Measurements from ENCODE around the gene S1PR2.
"Not testable (repeated sequence)": the region's sequence is repeated elsewhere in the genome, so short reads cannot be mapped to it uniquely, and the experiment has no call there.

S1PR2 gene

GRCh38 chr19:10243606-10244005 is 12.5 kb upstream of the S1PR2 start:
- no peaks in the 10 kb centered on the region for H3K36me3 ChIP-seq (ENCODE audit: insufficient read depth, low read length)
- H3K4me3 ChIP-seq (ENCODE audit: low read length), result no peak overlapping the region
- H2AFZ ChIP-seq (ENCODE audit: low read depth, low read length), result no peak overlapping the region
- no peaks in the 10 kb centered on the region for H3K27me3 ChIP-seq (ENCODE audit: insufficient read depth, low read length)
- H3K9me3 ChIP-seq (ENCODE audit: low read length), result no peaks in the 10 kb centered on the region
- H3K4me1 ChIP-seq (ENCODE audit: insufficient read depth, low read length), result no peaks in the 10 kb centered on the region

GRCh38 chr19:10241826-10242449 is 10.8 kb upstream of the S1PR2 start:
- H3K9me3 ChIP-seq (ENCODE audit: low read length); H3K4me3 ChIP-seq (ENCODE audit: low read length); H3K27me3 ChIP-seq (ENCODE audit: insufficient read depth, low read length); H2AFZ ChIP-seq (ENCODE audit: low read depth, low read length); H3K36me3 ChIP-seq (ENCODE audit: insufficient read depth, low read length); H3K4me1 ChIP-seq (ENCODE audit: insufficient read depth, low read length): not testable (repeated sequence)

GRCh38 chr19:10238172-10238783 is 7.1 kb upstream of the S1PR2 start:
- H3K9me3 ChIP-seq (ENCODE audit: low read length), result no peaks in the 10 kb centered on the region
- H3K36me3 ChIP-seq (ENCODE audit: insufficient read depth, low read length), result no peaks in the 10 kb centered on the region
- H2AFZ ChIP-seq (ENCODE audit: low read depth, low read length), result no peak overlapping the region
- no peaks in the 10 kb centered on the region for H3K27me3 ChIP-seq (ENCODE audit: insufficient read depth, low read length)
- H3K4me1 ChIP-seq (ENCODE audit: insufficient read depth, low read length), result no peaks in the 10 kb centered on the region
- H3K4me3 ChIP-seq (ENCODE audit: low read length), result no peak overlapping the region

- Histone ChIP-seq H3K9me3 (ENCODE audit: low read length) (no peaks in the 10 kb centered on the region), H3K4me3 (ENCODE audit: low read length) (no peak overlapping the region), H2AFZ (ENCODE audit: low read depth, low read length) (no peak overlapping the region), H3K36me3 (ENCODE audit: insufficient read depth, low read length) (no peaks in the 10 kb centered on the region), H3K27me3 (ENCODE audit: insufficient read depth, low read length) (no peaks in the 10 kb centered on the region), H3K4me1 (ENCODE audit: insufficient read depth, low read length) (no peaks in the 10 kb centered on the region)
Measured at GRCh38 chr19:10237702-10238101, 6.6 kb upstream of the S1PR2 start.

GRCh38 chr19:10235409-10235808 is 4.3 kb upstream of the S1PR2 start:
- not testable (repeated sequence) for H3K4me3 ChIP-seq (ENCODE audit: low read length); H3K36me3 ChIP-seq (ENCODE audit: insufficient read depth, low read length); H3K27me3 ChIP-seq (ENCODE audit: insufficient read depth, low read length); H2AFZ ChIP-seq (ENCODE audit: low read depth, low read length); H3K9me3 ChIP-seq (ENCODE audit: low read length); H3K4me1 ChIP-seq (ENCODE audit: insufficient read depth, low read length)

GRCh38 chr19:10235003-10235402 is 3.9 kb upstream of the S1PR2 start:
- H3K4me3 ChIP-seq (ENCODE audit: low read length), result no peak overlapping the region
- H3K4me1 ChIP-seq (ENCODE audit: insufficient read depth, low read length), result no peaks in the 10 kb centered on the region
- no peaks in the 10 kb centered on the region for H3K9me3 ChIP-seq (ENCODE audit: low read length)
- no peaks in the 10 kb centered on the region for H3K36me3 ChIP-seq (ENCODE audit: insufficient read depth, low read length)
- no peak overlapping the region for H2AFZ ChIP-seq (ENCODE audit: low read depth, low read length)
- H3K27me3 ChIP-seq (ENCODE audit: insufficient read depth, low read length), result no peaks in the 10 kb centered on the region

GRCh38 chr19:10233946-10234345 is 2.8 kb upstream of the S1PR2 start:
- Histone ChIP-seq H3K9me3 (ENCODE audit: low read length) (no peaks in the 10 kb centered on the region), H2AFZ (ENCODE audit: low read depth, low read length) (no peak overlapping the region), H3K4me3 (ENCODE audit: low read length) (no peak overlapping the region), H3K27me3 (ENCODE audit: insufficient read depth, low read length) (no peaks in the 10 kb centered on the region), H3K36me3 (ENCODE audit: insufficient read depth, low read length) (no peaks in the 10 kb centered on the region), H3K4me1 (ENCODE audit: insufficient read depth, low read length) (peaks cover 6% of the 10 kb centered on the region)

GRCh38 chr19:10231612-10232228 is 589 bp upstream of the S1PR2 start:
- no peaks in the 10 kb centered on the region for H3K9me3 ChIP-seq (ENCODE audit: low read length)
- peak overlapping the region; percentile 92 for H3K4me3 ChIP-seq (ENCODE audit: low read length)
- H3K36me3 ChIP-seq (ENCODE audit: insufficient read depth, low read length), result no peaks in the 10 kb centered on the region
- H3K4me1 ChIP-seq (ENCODE audit: insufficient read depth, low read length), result peaks cover 6% of the 10 kb centered on the region
- H3K27me3 ChIP-seq (ENCODE audit: insufficient read depth, low read length), result no peaks in the 10 kb centered on the region
- H2AFZ ChIP-seq (ENCODE audit: low read depth, low read length), result no peak overlapping the region

- no peaks in the 10 kb centered on the region for H3K9me3 ChIP-seq (ENCODE audit: low read length)
- H3K36me3 ChIP-seq (ENCODE audit: insufficient read depth, low read length), result no peaks in the 10 kb centered on the region
- H3K4me3 ChIP-seq (ENCODE audit: low read length), result peak overlapping the region; percentile 92
- no peaks in the 10 kb centered on the region for H3K27me3 ChIP-seq (ENCODE audit: insufficient read depth, low read length)
- peak overlapping the region; percentile 95 for H2AFZ ChIP-seq (ENCODE audit: low read depth, low read length)
- H3K4me1 ChIP-seq (ENCODE audit: insufficient read depth, low read length), result peaks cover 6% of the 10 kb centered on the region
Measured at GRCh38 chr19:10230173-10230860, 814 bp downstream of the S1PR2 start.

GRCh38 chr19:10228920-10229319 is 2.2 kb downstream of the S1PR2 start:
- no peaks in the 10 kb centered on the region for H3K9me3 ChIP-seq (ENCODE audit: low read length)
- H3K4me3 ChIP-seq (ENCODE audit: low read length), result no peak overlapping the region

GRCh38 chr19:10228393-10228792 is 2.7 kb downstream of the S1PR2 start:
- no peaks in the 10 kb centered on the region for H3K9me3 ChIP-seq (ENCODE audit: low read length)
- H3K4me1 ChIP-seq (ENCODE audit: insufficient read depth, low read length), result peaks cover 6% of the 10 kb centered on the region
- no peaks in the 10 kb centered on the region for H3K27me3 ChIP-seq (ENCODE audit: insufficient read depth, low read length)
- H2AFZ ChIP-seq (ENCODE audit: low read depth, low read length), result no peak overlapping the region
- no peak overlapping the region for H3K4me3 ChIP-seq (ENCODE audit: low read length)
- H3K36me3 ChIP-seq (ENCODE audit: insufficient read depth, low read length), result peaks cover 15% of the 10 kb centered on the region

More at GRCh38 chr19:10228920-10229319, 2.2 kb downstream of the S1PR2 start:
- Histone ChIP-seq H3K36me3 (ENCODE audit: insufficient read depth, low read length) (peaks cover 10% of the 10 kb centered on the region), H3K27me3 (ENCODE audit: insufficient read depth, low read length) (no peaks in the 10 kb centered on the region), H2AFZ (ENCODE audit: low read depth, low read length) (no peak overlapping the region), H3K4me1 (ENCODE audit: insufficient read depth, low read length) (peaks cover 6% of the 10 kb centered on the region)

- Histone ChIP-seq H3K9me3 (ENCODE audit: low read length) (no peaks in the 10 kb centered on the region), H3K27me3 (ENCODE audit: insufficient read depth, low read length) (no peaks in the 10 kb centered on the region), H3K4me3 (ENCODE audit: low read length) (no peak overlapping the region), H2AFZ (ENCODE audit: low read depth, low read length) (no peak overlapping the region), H3K36me3 (ENCODE audit: insufficient read depth, low read length) (peaks cover 17% of the 10 kb centered on the region), H3K4me1 (ENCODE audit: insufficient read depth, low read length) (peaks cover 6% of the 10 kb centered on the region)
Measured at GRCh38 chr19:10227026-10227971, 3.8 kb downstream of the S1PR2 start.
